Loucy (cell line): ENCODE measurements around the gene MEMO1.

Experiments
- H2AFZ ChIP-seq: fragments of 200-600 bp; sonication (generic); 2 replicates; pipeline ENCODE4 v1.6.0; 2016; ENCODE audit warnings: antibody characterized with exemption, mild to moderate bottlenecking, low read length, moderate library complexity
- H3F3A ChIP-seq: fragments of 200-600 bp; 2 replicates; pipeline ENCODE4 v1.6.0; 2016; ENCODE audit warnings: antibody characterized with exemption, low read depth, mild to moderate bottlenecking
- H3K27me3 ChIP-seq: fragments of 200-600 bp; sonication (generic); 2 replicates; pipeline ENCODE4 v1.6.1; 2014; ENCODE audit warnings: low read length, mild to moderate bottlenecking; ENCODE audit not compliant: insufficient read depth, poor library complexity, severe bottlenecking
- H3K36me3 ChIP-seq: fragments of 200-600 bp; sonication (generic); 2 replicates; pipeline ENCODE4 v1.6.1; 2016; ENCODE audit warnings: low read length; ENCODE audit not compliant: insufficient read depth
- H3K4me1 ChIP-seq: fragments of 200-600 bp; sonication (generic); 2 replicates; pipeline ENCODE4 v1.5.1; 2014; ENCODE audit warnings: low read length, mild to moderate bottlenecking; ENCODE audit not compliant: insufficient read depth, poor library complexity, severe bottlenecking
- H3K4me2 ChIP-seq: fragments of 200-600 bp; sonication (generic); 2 replicates; pipeline ENCODE4 v1.6.0; 2014; ENCODE audit warnings: antibody characterized with exemption, low read length, low read depth, mild to moderate bottlenecking; ENCODE audit not compliant: poor library complexity, severe bottlenecking
- H3K4me3 ChIP-seq: fragments of 200-600 bp; sonication (generic); 2 replicates; pipeline ENCODE4 v1.5.1; 2014; ENCODE audit warnings: low read length, mild to moderate bottlenecking, mixed read lengths; ENCODE audit not compliant: poor library complexity, severe bottlenecking
- H3K79me2 ChIP-seq: fragments of 200-600 bp; sonication (generic); 2 replicates; pipeline ENCODE4 v1.6.1; 2014; ENCODE audit warnings: low read length; ENCODE audit not compliant: insufficient read depth
- H3K9ac ChIP-seq: fragments of 200-600 bp; sonication (generic); 2 replicates; pipeline ENCODE4 v1.6.0; 2014; ENCODE audit warnings: mild to moderate bottlenecking, low read depth, low read length, moderate library complexity; ENCODE audit not compliant: poor library complexity, severe bottlenecking
- H3K9me2 ChIP-seq: fragments of 200-600 bp; sonication (generic); replicated peaks from 2 replicates; pipeline ENCODE4 v1.6.1; 2016; ENCODE audit warnings: low read depth, low read length, mixed read lengths
- H3K9me3 ChIP-seq: fragments of 200-600 bp; sonication (generic); 2 replicates; pipeline ENCODE4 v1.6.1; 2014; ENCODE audit warnings: mild to moderate bottlenecking, antibody characterized with exemption, low read length, low read depth; ENCODE audit not compliant: insufficient read depth
- H4K20me1 ChIP-seq: fragments of 200-600 bp; sonication (generic); 2 replicates; pipeline ENCODE4 v1.6.0; 2014; ENCODE audit warnings: antibody characterized with exemption, low read length, mild to moderate bottlenecking; ENCODE audit not compliant: insufficient read depth, poor library complexity, severe bottlenecking
- CTCF ChIP-seq: fragments of 200-600 bp; sonication (generic); conservative IDR thresholded peaks from 2 replicates; pipeline ENCODE4 v1.5.1; 2014; ENCODE audit warnings: mild to moderate bottlenecking, antibody characterized with exemption, low read length
- EZH2phosphoT487 ChIP-seq: fragments of 200-600 bp; IDR thresholded peaks from 2 replicates; pipeline ENCODE4 v1.6.1; 2018; ENCODE audit warnings: antibody characterized with exemption, mild to moderate bottlenecking, moderate library complexity, borderline replicate concordance

MEMO1 gene

DNA sequence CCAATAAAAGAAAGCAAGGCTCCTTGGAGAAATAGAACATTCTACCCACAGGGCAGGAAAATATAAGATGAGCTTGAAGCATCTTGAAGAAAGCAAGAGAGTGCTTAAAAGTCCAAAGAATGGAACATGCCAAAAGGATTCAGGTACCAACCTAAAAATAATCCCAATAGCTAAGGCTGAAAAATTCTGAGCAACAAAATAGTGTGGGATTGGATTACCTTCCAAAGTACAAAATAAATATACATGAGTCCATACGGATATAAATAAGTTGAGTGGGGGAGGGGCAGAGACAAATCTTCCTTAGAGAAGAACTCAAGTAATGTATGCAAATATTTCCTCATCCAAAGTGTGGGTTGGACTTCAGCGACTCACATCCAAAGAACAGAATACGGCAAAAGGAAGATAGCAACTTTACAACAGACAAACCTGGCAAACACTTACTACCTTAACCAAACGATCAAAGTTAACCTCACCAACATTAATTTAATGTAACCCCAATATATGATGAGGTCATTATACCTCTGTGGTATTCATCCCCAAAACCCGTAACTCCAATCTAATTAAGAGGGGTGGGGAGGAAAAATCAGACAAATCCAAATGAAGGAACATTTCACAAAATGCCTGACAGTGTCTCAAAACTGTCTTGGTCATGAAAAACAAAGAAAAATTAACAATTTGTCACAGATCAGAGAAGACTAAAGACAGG is 26.9 kb downstream of the MEMO1 start:
- Histone ChIP-seq H3F3A (no peaks in the 10 kb centered on the region), H3K4me1 (peaks cover 15% of the 10 kb centered on the region), H3K4me2 (no peak overlapping the region), H3K9me2 (no peaks in the 10 kb centered on the region), H4K20me1 (peaks cover 60% of the 10 kb centered on the region), H3K4me3 (no peak overlapping the region), H3K36me3 (no peaks in the 10 kb centered on the region), H2AFZ (no peak overlapping the region), H3K9me3 (no peaks in the 10 kb centered on the region; the same call in 1 of the 2 replicates), H3K27me3 (no peaks in the 10 kb centered on the region), H3K79me2 (peaks cover 96% of the 10 kb centered on the region), H3K9ac (no peak overlapping the region)
- TF ChIP-seq CTCF (no peak), EZH2phosphoT487 (no peak)

DNA sequence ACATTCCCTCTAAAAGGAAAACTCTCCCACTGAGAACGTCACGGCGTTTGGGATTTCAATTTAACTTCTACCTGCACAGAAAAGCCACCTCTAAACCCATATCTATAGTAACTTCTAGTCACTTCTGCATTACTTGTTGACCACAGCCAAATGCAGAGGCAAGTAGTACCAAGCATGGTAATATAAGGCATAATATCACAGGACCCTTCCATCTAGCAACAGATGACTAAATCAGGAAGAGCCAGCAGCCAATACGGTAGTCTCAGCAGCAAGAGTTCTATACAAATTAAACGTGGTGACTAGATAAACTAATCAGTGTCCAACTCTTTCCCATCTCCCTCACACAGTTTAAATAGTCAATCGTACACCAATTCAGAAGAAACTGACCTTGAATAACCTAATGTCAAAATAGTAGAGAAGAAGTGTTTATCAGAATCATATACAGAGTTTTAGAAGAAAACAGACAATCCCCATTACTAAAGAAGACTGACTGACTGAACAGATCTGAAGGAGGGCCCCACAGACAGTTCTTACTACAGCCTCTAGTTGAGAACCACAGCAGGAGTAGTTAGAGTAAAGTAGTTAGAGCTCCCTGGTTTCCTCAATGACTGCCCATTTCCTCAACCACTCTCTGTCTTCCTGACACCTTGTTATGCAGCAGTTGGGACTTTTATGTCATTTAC is 30.0 kb downstream of the MEMO1 start:
- H3K79me2 ChIP-seq = peaks cover 95% of the 10 kb centered on the region
- H3K4me1 ChIP-seq = peaks cover 15% of the 10 kb centered on the region
- peaks cover 59% of the 10 kb centered on the region for H4K20me1 ChIP-seq
- no peaks in the 10 kb centered on the region for H3K27me3 ChIP-seq
- H3K9ac ChIP-seq = no peak overlapping the region
- H3K4me2 ChIP-seq = peak overlapping the region; percentile 49
- H3K36me3 ChIP-seq = no peaks in the 10 kb centered on the region
- no peaks in the 10 kb centered on the region; the same call in 1 of the 2 replicates for H3K9me3 ChIP-seq
- H3K9me2 ChIP-seq = no peaks in the 10 kb centered on the region
- H3F3A ChIP-seq = no peaks in the 10 kb centered on the region
- H3K4me3 ChIP-seq = peak overlapping the region; percentile 24
- no peak overlapping the region for H2AFZ ChIP-seq
- TF ChIP-seq CTCF = peak; percentile 36; the same call in 1 of the 2 replicates
- TF ChIP-seq EZH2phosphoT487 = no peak

GRCh38 chr2:31979956-31980355 is 30.9 kb downstream of the MEMO1 start:
- H3K27me3 ChIP-seq = no peaks in the 10 kb centered on the region
- no peaks in the 10 kb centered on the region for H3K36me3 ChIP-seq
- H3K9ac ChIP-seq = no peak overlapping the region
- H4K20me1 ChIP-seq = peaks cover 66% of the 10 kb centered on the region
- H3K9me2 ChIP-seq = no peaks in the 10 kb centered on the region
- no peak overlapping the region for H3K4me2 ChIP-seq
- TF ChIP-seq CTCF (no peak), EZH2phosphoT487 (no peak)
- no peak overlapping the region for H3K4me3 ChIP-seq
- H2AFZ ChIP-seq = no peak overlapping the region
- no peaks in the 10 kb centered on the region; the same call in 1 of the 2 replicates for H3K9me3 ChIP-seq
- H3K4me1 ChIP-seq = peaks cover 15% of the 10 kb centered on the region
- H3K79me2 ChIP-seq = peaks cover 96% of the 10 kb centered on the region
- no peaks in the 10 kb centered on the region for H3F3A ChIP-seq
